OCI-LY7 (cell line): ENCODE results near the gene IQSEC2. TPM values are rescaled to one million over a fixed set of nuclear protein-coding genes. Genes with fewer than 3 reads are reported as not detected.

Experiments
- BruUV-seq: library from RNA; stranded (reverse); fragments of 400-500 nt; replicated peaks from 2 replicates; lab custom pipeline; 2021; lab: Mats Ljungman, UMichigan
- CTCF ChIA-PET: fragments of 300-600 bp; sonication (Branson Sonifier 250); formaldehyde crosslinking; loops from one replicate; lab custom pipeline; 2022; ENCODE audit warnings: antibody characterized with exemption; ENCODE audit not compliant: unreplicated experiment; lab: Charles Lee
- POLR2A ChIA-PET: fragments of 300-600 bp; sonication (Branson Sonifier 250); formaldehyde crosslinking; loops from one replicate; lab custom pipeline; 2022; ENCODE audit warnings: antibody characterized with exemption; lab: Charles Lee
- DNase-seq: peaks from one replicate; pipeline ENCODE4 v3.0.0-alpha.2; 2015; ENCODE audit warnings: low spot score
- H2AFZ ChIP-seq: fragments of 200-600 bp; sonication (generic), shearing (Covaris generic); 2 replicates; pipeline ENCODE4 v1.6.1; 2014; ENCODE audit warnings: mild to moderate bottlenecking, antibody characterized with exemption, low read length, moderate library complexity
- H3K27ac ChIP-seq: fragments of 200-600 bp; sonication (generic); 2 replicates; pipeline ENCODE4 v1.5.1; 2014; ENCODE audit warnings: mixed run types, low read depth, mild to moderate bottlenecking, moderate library complexity, low read length, inconsistent platforms; ENCODE audit not compliant: poor library complexity, severe bottlenecking
- H3K36me3 ChIP-seq: fragments of 200-600 bp; sonication (generic); 2 replicates; pipeline ENCODE4 v1.6.1; 2014; ENCODE audit warnings: mild to moderate bottlenecking, antibody characterized with exemption, low read length, moderate library complexity, mixed read lengths; ENCODE audit not compliant: insufficient read depth
- H3K4me1 ChIP-seq: fragments of 200-600 bp; sonication (generic); 2 replicates; pipeline ENCODE4 v1.5.1; 2014; ENCODE audit warnings: mild to moderate bottlenecking, low read length; ENCODE audit not compliant: insufficient read depth, poor library complexity, severe bottlenecking
- H3K4me2 ChIP-seq: fragments of 200-600 bp; sonication (generic); 2 replicates; pipeline ENCODE4 v1.6.1; 2014; ENCODE audit warnings: mild to moderate bottlenecking, low read length
- H3K4me3 ChIP-seq: fragments of 200-600 bp; sonication (generic); 2 replicates; pipeline ENCODE4 v1.5.1; 2014; ENCODE audit warnings: mild to moderate bottlenecking, low read depth, low read length; ENCODE audit not compliant: poor library complexity, severe bottlenecking
- H3K79me2 ChIP-seq: fragments of 200-600 bp; sonication (generic); 2 replicates; pipeline ENCODE4 v1.6.1; 2016; ENCODE audit warnings: low read depth, mild to moderate bottlenecking, low read length, moderate library complexity, mixed read lengths; ENCODE audit not compliant: insufficient read depth
- H3K9me2 ChIP-seq: fragments of 200-600 bp; sonication (generic); 2 replicates; pipeline ENCODE4 v1.6.1; 2016; ENCODE audit warnings: mild to moderate bottlenecking, low read length, mixed read lengths; ENCODE audit not compliant: insufficient read depth
- H3K9me3 ChIP-seq: fragments of 200-600 bp; sonication (generic); 2 replicates; pipeline ENCODE4 v1.6.1; 2014; ENCODE audit warnings: mild to moderate bottlenecking, mixed run types, low read length, mixed read lengths
- H4K20me1 ChIP-seq: fragments of 200-600 bp; sonication (generic); 2 replicates; pipeline ENCODE4 v1.6.1; 2014; ENCODE audit warnings: mild to moderate bottlenecking, antibody characterized with exemption, low read length, moderate library complexity, mixed read lengths; ENCODE audit not compliant: insufficient read depth
- EZH2phosphoT487 ChIP-seq: fragments of 200-600 bp; sonication (generic); IDR thresholded peaks from 2 replicates; pipeline ENCODE4 v1.6.1; 2018; ENCODE audit warnings: low read depth, borderline replicate concordance, mild to moderate bottlenecking, mixed run types, antibody characterized with exemption, low read length, moderate library complexity, mixed read lengths
- intact Hi-C: fragments of 100-400 bp; cut with micrococcal nuclease; formaldehyde crosslinking; loops from one replicate; pipeline ENCODE4 v1.10.0; 2022; ENCODE audit not compliant: unreplicated experiment
- total RNA-seq, 2 experiments: library from RNA; depleted of rRNA in 1 of 2; stranded (reverse); fragments of >200 nt in 1 of 2; shearing (Covaris generic) in 1 of 2; gene quantifications; 2 replicates each; pipeline ENCODE4 v1.2.3, GENCODE V29; 2014 to 2022
- TF ChIP-seq, protein P1 (sequence below): fragments of 200-600 bp; sonication (generic); conservative IDR thresholded peaks from 2 replicates; pipeline ENCODE4 v1.5.1; 2014; ENCODE audit warnings: mild to moderate bottlenecking, antibody characterized with exemption, low read length, moderate library complexity, mixed read lengths

Gene IQSEC2
- total RNA-seq, 2 experiments from 2014 or later = not detected

GRCh38 chrX:53263597-53264094 lies 17.7 kb downstream of the IQSEC2 start:
- no TSS peak for BruUV-seq
- TF ChIP-seq, protein P1, sequence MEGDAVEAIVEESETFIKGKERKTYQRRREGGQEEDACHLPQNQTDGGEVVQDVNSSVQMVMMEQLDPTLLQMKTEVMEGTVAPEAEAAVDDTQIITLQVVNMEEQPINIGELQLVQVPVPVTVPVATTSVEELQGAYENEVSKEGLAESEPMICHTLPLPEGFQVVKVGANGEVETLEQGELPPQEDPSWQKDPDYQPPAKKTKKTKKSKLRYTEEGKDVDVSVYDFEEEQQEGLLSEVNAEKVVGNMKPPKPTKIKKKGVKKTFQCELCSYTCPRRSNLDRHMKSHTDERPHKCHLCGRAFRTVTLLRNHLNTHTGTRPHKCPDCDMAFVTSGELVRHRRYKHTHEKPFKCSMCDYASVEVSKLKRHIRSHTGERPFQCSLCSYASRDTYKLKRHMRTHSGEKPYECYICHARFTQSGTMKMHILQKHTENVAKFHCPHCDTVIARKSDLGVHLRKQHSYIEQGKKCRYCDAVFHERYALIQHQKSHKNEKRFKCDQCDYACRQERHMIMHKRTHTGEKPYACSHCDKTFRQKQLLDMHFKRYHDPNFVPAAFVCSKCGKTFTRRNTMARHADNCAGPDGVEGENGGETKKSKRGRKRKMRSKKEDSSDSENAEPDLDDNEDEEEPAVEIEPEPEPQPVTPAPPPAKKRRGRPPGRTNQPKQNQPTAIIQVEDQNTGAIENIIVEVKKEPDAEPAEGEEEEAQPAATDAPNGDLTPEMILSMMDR = no peak
- TF ChIP-seq EZH2phosphoT487 = no peak
- H3K79me2 ChIP-seq = no peaks in the 10 kb centered on the region
- no peaks in the 10 kb centered on the region for H3K36me3 ChIP-seq
- H3K4me1 ChIP-seq = no peaks in the 10 kb centered on the region
- CTCF ChIA-PET = no interaction called here
- H3K4me3 ChIP-seq = no peak overlapping the region
- H2AFZ ChIP-seq = no peak overlapping the region
- no peak overlapping the region for H3K27ac ChIP-seq
- intact Hi-C loops = no loop called here
- H3K4me2 ChIP-seq = no peak overlapping the region
- no peak for DNase-seq
- H3K9me3 ChIP-seq = no peaks in the 10 kb centered on the region
- POLR2A ChIA-PET = interaction anchor here (0.9 kb wide), 1 partner anchor 10 kb away, joined by 4 read pairs; no protein-coding TSS in a partner anchor
- no peaks in the 10 kb centered on the region for H3K9me2 ChIP-seq
- no peaks in the 10 kb centered on the region for H4K20me1 ChIP-seq

DNA sequence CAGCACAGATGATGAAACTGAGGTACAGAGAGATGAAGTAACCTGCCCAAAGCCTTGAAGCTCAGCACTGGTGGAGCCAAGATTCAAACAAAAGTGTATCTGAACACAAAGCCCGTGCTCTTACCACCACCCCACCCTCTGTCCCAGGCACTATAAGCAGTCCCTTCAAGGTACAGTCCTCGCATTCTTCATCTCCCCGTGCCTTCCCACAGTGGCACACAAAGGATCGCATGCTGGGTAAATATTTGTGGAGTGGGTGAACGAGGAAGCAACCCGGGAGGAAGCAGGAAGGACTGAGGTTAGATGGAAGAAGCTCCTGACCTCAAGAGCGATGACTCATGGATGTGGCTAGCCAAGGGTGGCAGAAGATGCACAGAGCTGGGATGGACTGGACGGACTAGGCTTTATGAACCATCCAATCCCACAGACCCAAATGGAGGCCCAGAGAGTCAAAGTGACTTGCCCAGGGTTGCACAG lies 18.4 kb downstream of the IQSEC2 start:
- ChIA-PET POLR2A (interaction anchor here (0.9 kb wide), 1 partner anchor 10 kb away, joined by 4 read pairs; no protein-coding TSS in a partner anchor), CTCF (no interaction called here)
- TF ChIP-seq, protein P1 = no peak
- no peak for TF ChIP-seq EZH2phosphoT487
- Histone ChIP-seq H3K4me3 (no peak overlapping the region), H4K20me1 (no peaks in the 10 kb centered on the region), H3K9me3 (no peaks in the 10 kb centered on the region), H3K79me2 (no peaks in the 10 kb centered on the region), H3K4me2 (no peak overlapping the region), H3K27ac (no peak overlapping the region), H3K4me1 (no peaks in the 10 kb centered on the region), H3K36me3 (no peaks in the 10 kb centered on the region), H3K9me2 (no peaks in the 10 kb centered on the region), H2AFZ (no peak overlapping the region)
- BruUV-seq = no TSS peak
- DNase-seq = no peak
- intact Hi-C loops = no loop called here

DNA sequence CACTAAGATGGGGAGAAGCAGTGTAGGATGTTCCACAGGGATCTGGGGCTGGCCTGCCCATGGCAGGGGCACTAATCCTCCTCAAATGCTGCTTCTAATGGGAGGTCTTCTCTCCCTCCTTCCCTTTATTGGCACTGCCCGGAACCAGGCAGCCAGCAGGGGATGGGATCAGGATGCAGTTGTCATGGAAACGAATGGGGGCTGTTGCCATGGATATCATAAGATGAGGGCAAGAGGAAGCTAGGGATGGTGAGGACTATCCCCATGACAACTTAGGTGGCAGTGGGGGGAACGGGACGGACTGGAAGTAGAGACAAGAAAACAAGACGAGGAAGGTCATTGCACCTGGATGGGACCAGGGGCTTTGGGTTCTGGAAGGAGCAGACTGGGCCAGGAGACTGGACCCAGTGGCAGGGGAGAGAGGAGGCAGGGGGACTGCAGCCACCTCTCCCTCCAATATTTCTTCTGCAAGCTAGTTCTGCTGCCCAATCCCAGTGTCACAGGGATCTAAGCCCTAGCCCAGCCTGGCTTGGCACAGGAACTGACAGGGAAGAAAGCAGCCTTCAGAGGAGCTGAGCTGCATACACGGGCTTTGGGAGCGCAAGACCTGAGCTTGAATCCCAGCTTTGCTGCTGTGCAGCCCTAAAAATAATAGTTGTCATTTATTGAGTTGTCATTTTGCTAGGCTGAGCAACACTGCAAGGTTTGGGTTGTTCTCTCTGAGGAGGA lies 19.0 kb downstream of the IQSEC2 start:
- H3K9me3 ChIP-seq = no peaks in the 10 kb centered on the region
- no peak for DNase-seq
- CTCF ChIA-PET = no interaction called here
- BruUV-seq = no TSS peak
- no peaks in the 10 kb centered on the region for H3K4me1 ChIP-seq
- intact Hi-C loops = no loop called here
- H3K36me3 ChIP-seq = no peaks in the 10 kb centered on the region
- no peak overlapping the region for H2AFZ ChIP-seq
- H4K20me1 ChIP-seq = no peaks in the 10 kb centered on the region
- no peaks in the 10 kb centered on the region for H3K9me2 ChIP-seq
- H3K4me2 ChIP-seq = no peak overlapping the region
- H3K27ac ChIP-seq = no peak overlapping the region
- POLR2A ChIA-PET = no interaction called here
- H3K79me2 ChIP-seq = no peaks in the 10 kb centered on the region
- no peak overlapping the region for H3K4me3 ChIP-seq
- TF ChIP-seq, protein P1 = no peak
- TF ChIP-seq EZH2phosphoT487 = no peak
